H9 (cell line): ENCODE results near the gene PDE2A. TPM values are rescaled to one million over a fixed set of nuclear protein-coding genes. Genes with fewer than 3 reads are reported as not detected.

ENCODE experiments used
- DNase-seq: peaks from one replicate; pipeline ENCODE4 v3.0.0-alpha.2; 2017
- H2AFZ ChIP-seq: one replicate; pipeline ENCODE4 v1.6.1; 2013; ENCODE audit warnings: mild to moderate bottlenecking, low read length, control low read depth, moderate library complexity
- H2AK5ac ChIP-seq: 2 replicates; pipeline ENCODE4 v1.6.1; 2013; ENCODE audit warnings: low read length, control low read depth, mixed read lengths; ENCODE audit not compliant: insufficient read length
- H2BK120ac ChIP-seq: one replicate; pipeline ENCODE4 v1.6.1; 2013; ENCODE audit warnings: low read depth, mild to moderate bottlenecking, low read length, control low read depth, inconsistent platforms; ENCODE audit not compliant: poor library complexity, severe bottlenecking
- H2BK12ac ChIP-seq: 2 replicates; pipeline ENCODE4 v1.6.1; 2013; ENCODE audit warnings: low read length, control low read depth, mixed read lengths, low read depth; ENCODE audit not compliant: insufficient read length
- H2BK15ac ChIP-seq: 2 replicates; pipeline ENCODE4 v1.6.1; 2013; ENCODE audit warnings: low read depth, low read length, control low read depth
- H2BK20ac ChIP-seq: one replicate; pipeline ENCODE4 v1.6.1; 2013; ENCODE audit warnings: low read depth, mild to moderate bottlenecking, low read length, control low read depth, inconsistent platforms; ENCODE audit not compliant: poor library complexity, severe bottlenecking
- H2BK5ac ChIP-seq: 2 replicates; pipeline ENCODE4 v1.6.1; 2013; ENCODE audit warnings: low read length, control low read depth, mixed read lengths; ENCODE audit not compliant: insufficient read length
- H3K14ac ChIP-seq: 2 replicates; pipeline ENCODE4 v1.6.1; 2013; ENCODE audit warnings: low read length, control low read depth; ENCODE audit not compliant: insufficient read depth
- H3K18ac ChIP-seq: 2 replicates; pipeline ENCODE4 v1.6.1; 2013; ENCODE audit warnings: low read depth, mild to moderate bottlenecking, mixed read lengths, low read length, control low read depth; ENCODE audit not compliant: insufficient read length
- H3K23ac ChIP-seq: 2 replicates; pipeline ENCODE4 v1.6.1; 2013; ENCODE audit warnings: low read length, control low read depth, mixed read lengths, low read depth; ENCODE audit not compliant: insufficient read length
- H3K23me2 ChIP-seq: 2 replicates; pipeline ENCODE4 v1.6.1; 2013; ENCODE audit warnings: low read depth, mild to moderate bottlenecking, mixed read lengths, low read length, control low read depth; ENCODE audit not compliant: insufficient read length, poor library complexity, severe bottlenecking
- H3K27ac ChIP-seq: 2 replicates; pipeline ENCODE4 v1.5.1; 2013; ENCODE audit warnings: low read length, control low read depth, mixed read lengths, low read depth; ENCODE audit not compliant: insufficient read length
- H3K27me3 ChIP-seq: 2 replicates; pipeline ENCODE4 v1.6.1; 2013; ENCODE audit warnings: low read length, control low read depth, inconsistent platforms; ENCODE audit not compliant: insufficient read depth
- H3K4ac ChIP-seq: 2 replicates; pipeline ENCODE4 v1.6.1; 2013; ENCODE audit warnings: low read depth, mild to moderate bottlenecking, control low read depth, inconsistent platforms, low read length, moderate library complexity
- H3K4me1 ChIP-seq: 2 replicates; pipeline ENCODE4 v1.6.1; 2013; ENCODE audit warnings: low read length, control low read depth, inconsistent platforms; ENCODE audit not compliant: insufficient read depth
- H3K4me2 ChIP-seq: 2 replicates; pipeline ENCODE4 v1.6.1; 2013; ENCODE audit warnings: low read length, control low read depth, mixed read lengths; ENCODE audit not compliant: insufficient read length, insufficient read depth
- H3K56ac ChIP-seq: 2 replicates; pipeline ENCODE4 v1.6.1; 2013; ENCODE audit warnings: low read depth, mild to moderate bottlenecking, mixed read lengths, low read length, control low read depth; ENCODE audit not compliant: insufficient read length
- H3K79me1 ChIP-seq: 2 replicates; pipeline ENCODE4 v1.6.1; 2013; ENCODE audit warnings: low read depth, mild to moderate bottlenecking, moderate library complexity, low read length, control low read depth, inconsistent platforms; ENCODE audit not compliant: insufficient read depth, poor library complexity, severe bottlenecking
- H3K79me2 ChIP-seq: 2 replicates; pipeline ENCODE4 v1.6.1; 2013; ENCODE audit warnings: low read length, control low read depth, inconsistent platforms; ENCODE audit not compliant: insufficient read depth
- H3K9ac ChIP-seq: 2 replicates; pipeline ENCODE4 v1.6.1; 2013; ENCODE audit warnings: low read length, control low read depth, mixed read lengths; ENCODE audit not compliant: insufficient read length; ENCODE audit errors: extremely low read depth
- H3K9me3 ChIP-seq: one replicate; pipeline ENCODE4 v1.6.1; 2013; ENCODE audit warnings: low read depth, low read length, inconsistent platforms; ENCODE audit not compliant: control insufficient read depth
- H3T11ph ChIP-seq: one replicate; pipeline ENCODE4 v1.6.1; 2013; ENCODE audit warnings: mild to moderate bottlenecking, low read length, control low read depth, inconsistent platforms
- H4K20me1 ChIP-seq: one replicate; pipeline ENCODE4 v1.6.1; 2013; ENCODE audit not compliant: control insufficient read depth, insufficient read length, insufficient read depth
- H4K5ac ChIP-seq: 2 replicates; pipeline ENCODE4 v1.6.1; 2013; ENCODE audit warnings: low read depth, mild to moderate bottlenecking, mixed read lengths, low read length, control low read depth; ENCODE audit not compliant: insufficient read length
- H4K8ac ChIP-seq: replicated peaks from 2 replicates; pipeline ENCODE4 v1.6.1; 2013; ENCODE audit warnings: low read length, control low read depth, mixed read lengths, low read depth; ENCODE audit not compliant: insufficient read length
- H4K91ac ChIP-seq: 2 replicates; pipeline ENCODE4 v1.6.1; 2013; ENCODE audit warnings: low read depth, mild to moderate bottlenecking, moderate library complexity, mixed read lengths, low read length, control low read depth; ENCODE audit not compliant: insufficient read length
- H3K27ac Mint-ChIP-seq, 3 experiments: 2 replicates in 2 of 3; 3 replicates in 1 of 3; pipeline ENCODE4 v1.8.0; 2020 to 2021; ENCODE audit warnings: mixed read lengths in 3 of 3, mild to moderate bottlenecking in 1 of 3, moderate library complexity in 1 of 3
- H3K27me3 Mint-ChIP-seq: 2 replicates; pipeline ENCODE4 v1.8.0; 2021; ENCODE audit warnings: low read depth, mild to moderate bottlenecking, moderate library complexity, mixed read lengths
- H3K36me3 Mint-ChIP-seq, 3 experiments: 2 replicates in 2 of 3; 3 replicates in 1 of 3; pipeline ENCODE4 v1.8.0; 2020 to 2021; ENCODE audit warnings: low read depth in 3 of 3, mixed read lengths in 3 of 3; ENCODE audit not compliant: insufficient read depth in 1 of 3
- H3K4me1 Mint-ChIP-seq, 2 experiments: 2 replicates each; pipeline ENCODE4 v1.8.0; 2020; ENCODE audit warnings: mixed read lengths in 2 of 2
- H3K4me3 Mint-ChIP-seq, 2 experiments: 2 replicates in 1 of 2; 3 replicates in 1 of 2; pipeline ENCODE4 v1.8.0; 2020 to 2021; ENCODE audit warnings: mild to moderate bottlenecking in 2 of 2, mixed read lengths in 2 of 2, moderate library complexity in 1 of 2
- H3K9me3 Mint-ChIP-seq, 2 experiments: 2 replicates in 1 of 2; 3 replicates in 1 of 2; pipeline ENCODE4 v1.8.0; 2020; ENCODE audit warnings: mild to moderate bottlenecking in 2 of 2, mixed read lengths in 2 of 2, moderate library complexity in 1 of 2
- WGBS: extraction: QIAGEN DNeasy Blood & Tissue Kit; methylation state at CpG from one replicate; pipeline ENCODE4 v1.1.7; 2013; ENCODE audit warnings: missing lambda C conversion rate, low lambda C conversion rate, mixed read lengths; ENCODE audit not compliant: insufficient read length; ENCODE audit errors: extremely low coverage; 5-methylcytosine and 5-hydroxymethylcytosine counted together
- total RNA-seq: library from RNA; stranded (reverse); gene quantifications from 2 replicates; pipeline ENCODE4 v1.2.1, GENCODE V29; 2021
- TF ChIP-seq, protein P1 (sequence below): fragments of 200-600 bp; sonication (generic); conservative IDR thresholded peaks from 3 replicates; pipeline ENCODE4 v1.8.0; 2021; ENCODE audit warnings: antibody characterized with exemption, mild to moderate bottlenecking

The PDE2A gene
- total RNA-seq, 1 experiment from 2014 or later: 3.4 TPM

DNA sequence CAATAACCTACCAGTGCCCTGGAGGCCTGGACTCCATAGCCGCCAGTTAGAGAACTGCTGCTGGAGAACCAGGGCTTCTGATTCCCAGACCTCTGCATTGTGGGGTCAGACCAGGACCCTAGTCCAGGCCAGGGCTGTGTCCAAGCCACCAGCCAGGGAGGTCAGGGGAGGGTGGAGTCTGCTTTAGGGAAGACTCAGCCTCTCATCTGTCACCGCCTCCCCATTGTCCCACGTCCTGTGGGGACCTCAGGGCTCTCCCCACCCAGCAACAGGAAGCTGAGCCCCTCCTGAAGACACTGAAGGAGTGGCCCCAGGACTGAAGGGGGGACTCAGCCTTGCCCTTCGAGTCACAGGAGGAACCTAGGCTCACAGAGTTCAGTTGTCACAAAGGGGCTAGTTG is 41.2 kb downstream of the PDE2A start:
- H3T11ph ChIP-seq: no peak overlapping the region
- no peaks in the 10 kb centered on the region for H3K79me1 ChIP-seq
- H4K5ac ChIP-seq: no peak overlapping the region
- H3K9me3 Mint-ChIP-seq: 0 out of 5 replicates have a peak, but pooled peaks cover 0 to 2% of the 10 kb centered on the region in 2 experiments
- no peaks in the 10 kb centered on the region for H3K23me2 ChIP-seq
- H3K9me3 ChIP-seq: no peaks in the 10 kb centered on the region
- H2BK15ac ChIP-seq: no peak overlapping the region
- H3K18ac ChIP-seq: no peak overlapping the region
- H2BK20ac ChIP-seq: no peak overlapping the region
- H2BK5ac ChIP-seq: no peak overlapping the region
- H3K23ac ChIP-seq: no peak overlapping the region
- H3K9ac ChIP-seq: no peak overlapping the region
- H3K4me2 ChIP-seq: no peak overlapping the region
- no peaks in the 10 kb centered on the region; the same call in 1 of the 2 replicates for H3K27me3 ChIP-seq
- peaks cover 24% of the 10 kb centered on the region for H3K27me3 Mint-ChIP-seq
- H2AFZ ChIP-seq: no peak overlapping the region
- H3K4ac ChIP-seq: no peak overlapping the region
- no peak overlapping the region for H2AK5ac ChIP-seq
- H3K79me2 ChIP-seq: no peaks in the 10 kb centered on the region
- H2BK120ac ChIP-seq: no peak overlapping the region
- no CpG with 5 or more reads among the region's 4 CpGs for WGBS
- peaks cover 5% of the 10 kb centered on the region; the same call in 1 of the 2 replicates for H3K4me1 ChIP-seq
- TF ChIP-seq, protein P1, sequence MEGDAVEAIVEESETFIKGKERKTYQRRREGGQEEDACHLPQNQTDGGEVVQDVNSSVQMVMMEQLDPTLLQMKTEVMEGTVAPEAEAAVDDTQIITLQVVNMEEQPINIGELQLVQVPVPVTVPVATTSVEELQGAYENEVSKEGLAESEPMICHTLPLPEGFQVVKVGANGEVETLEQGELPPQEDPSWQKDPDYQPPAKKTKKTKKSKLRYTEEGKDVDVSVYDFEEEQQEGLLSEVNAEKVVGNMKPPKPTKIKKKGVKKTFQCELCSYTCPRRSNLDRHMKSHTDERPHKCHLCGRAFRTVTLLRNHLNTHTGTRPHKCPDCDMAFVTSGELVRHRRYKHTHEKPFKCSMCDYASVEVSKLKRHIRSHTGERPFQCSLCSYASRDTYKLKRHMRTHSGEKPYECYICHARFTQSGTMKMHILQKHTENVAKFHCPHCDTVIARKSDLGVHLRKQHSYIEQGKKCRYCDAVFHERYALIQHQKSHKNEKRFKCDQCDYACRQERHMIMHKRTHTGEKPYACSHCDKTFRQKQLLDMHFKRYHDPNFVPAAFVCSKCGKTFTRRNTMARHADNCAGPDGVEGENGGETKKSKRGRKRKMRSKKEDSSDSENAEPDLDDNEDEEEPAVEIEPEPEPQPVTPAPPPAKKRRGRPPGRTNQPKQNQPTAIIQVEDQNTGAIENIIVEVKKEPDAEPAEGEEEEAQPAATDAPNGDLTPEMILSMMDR: no peak
- H3K56ac ChIP-seq: no peak overlapping the region
- no peak overlapping the region for H2BK12ac ChIP-seq
- H3K4me3 Mint-ChIP-seq: no peak overlapping the region
- no peak overlapping the region for H3K27ac ChIP-seq
- H4K91ac ChIP-seq: no peak overlapping the region
- no peak overlapping the region for H3K27ac Mint-ChIP-seq
- H4K8ac ChIP-seq: no peak overlapping the region
- H4K20me1 ChIP-seq: no peaks in the 10 kb centered on the region
- H3K4me1 Mint-ChIP-seq: peaks cover 32 to 53% of the 10 kb centered on the region in 2 experiments
- DNase-seq: no peak
- peaks cover 0 to 1% (median 0%) of the 10 kb centered on the region in 3 experiments; a peak in 1 of 7 replicates for H3K36me3 Mint-ChIP-seq
- H3K14ac ChIP-seq: no peak overlapping the region; the same call in 1 of the 2 replicates
